Gastrocnemius medialis (tissue), 4 donors: ENCODE data around the gene KANSL3.

Source experiments
- CTCF ChIP-seq, 5 experiments: fragments of 450-650 bp in 3 of 5; fragments of 200-600 bp in 2 of 5; sonication (generic) in 2 of 5; IDR thresholded peaks in 4 of 5; conservative IDR thresholded peaks in 1 of 5; 1 replicate in 4 of 5; 2 replicates in 1 of 5; pipeline ENCODE4 v1.5.1; 2016 to 2019; ENCODE audit warnings: antibody characterized with exemption in 5 of 5, mild to moderate bottlenecking in 3 of 5, moderate library complexity in 3 of 5
- POLR2A ChIP-seq, 2 donors: fragments of 450-650 bp; IDR thresholded peaks; one replicate each; pipeline ENCODE4 v1.6.1; 2017; ENCODE audit warnings: antibody characterized with exemption in 2 of 2, mild to moderate bottlenecking in 2 of 2, moderate library complexity in 2 of 2

DNA sequence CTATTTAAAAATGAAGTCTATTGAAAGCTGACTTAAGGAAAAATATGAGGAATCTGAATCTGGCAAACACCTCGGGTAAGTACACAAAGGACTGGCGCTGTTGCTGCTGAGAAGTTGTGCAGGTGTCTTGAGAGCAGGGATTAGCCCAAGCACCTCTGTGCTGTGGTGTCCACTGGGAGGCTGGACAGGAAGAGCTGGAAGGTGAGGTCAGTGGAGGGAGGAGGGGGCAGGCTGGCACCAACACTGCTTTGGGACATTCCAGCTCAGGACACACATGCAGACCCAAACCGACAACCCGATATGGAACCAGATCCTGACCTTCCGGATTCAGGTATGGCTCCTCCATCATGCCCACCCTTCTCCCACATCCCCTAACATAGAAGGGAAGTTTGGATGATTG is 25.1 kb upstream of the KANSL3 start:
- no peak for TF ChIP-seq POLR2A (IDR thresholded peaks at IDR 0.05)
- no peak for TF ChIP-seq CTCF (IDR thresholded peaks at IDR 0.05 in 4 of 5, conservative IDR thresholded peaks at IDR 0.05 in 1 of 5)
